BJ (cell line): ENCODE results near the gene SUCLG1. TPM values are rescaled to one million over a fixed set of nuclear protein-coding genes. Genes with fewer than 3 reads are reported as not detected.

Experiments used
- CTCF ChIA-PET: fragments of 350-600 bp; formaldehyde crosslinking; extraction: SDS; loops from one replicate; lab custom pipeline; 2021; ENCODE audit warnings: antibody characterized with exemption, inconsistent platforms; lab: Yijun Ruan, JAX
- POLR2A ChIA-PET: fragments of 300-600 bp; sonication (Branson Sonifier 250); formaldehyde crosslinking; extraction: SDS; loops from one replicate; lab custom pipeline; 2021; ENCODE audit warnings: antibody characterized with exemption; lab: Charles Lee
- DNase-seq: peaks from one replicate; pipeline ENCODE4 v3.0.0-alpha.2; 2011; ENCODE audit warnings: low read depth
- H3K27me3 ChIP-seq: 2 replicates; pipeline ENCODE4 v1.6.0; 2011; ENCODE audit warnings: low read length; ENCODE audit not compliant: control insufficient read depth, insufficient read depth
- H3K36me3 ChIP-seq: 2 replicates; pipeline ENCODE4 v1.5.1; 2011; ENCODE audit warnings: low read length; ENCODE audit not compliant: control insufficient read depth, insufficient read depth
- H3K4me3 ChIP-seq: 2 replicates; pipeline ENCODE4 v1.5.1; 2011; ENCODE audit warnings: low read depth, mild to moderate bottlenecking, control low read depth, low read length
- CTCF ChIP-seq: IDR thresholded peaks from 2 replicates; pipeline ENCODE4 v1.5.1; 2011; ENCODE audit warnings: low read depth, mild to moderate bottlenecking, control low read depth, inconsistent platforms, low read length, moderate library complexity; ENCODE audit not compliant: insufficient read depth
- polyA plus RNA-seq: library from polyadenylated mRNA; depleted of rRNA; stranded (reverse); fragments of >200 nt; gene quantifications from 2 replicates; pipeline ENCODE4 v1.2.3, GENCODE V29; 2011

Gene SUCLG1
- polyA plus RNA-seq, 1 experiment: 34.3 TPM

GRCh38 chr2:84393829-84394228 lies 65.3 kb downstream of the SUCLG1 start:
- no peak overlapping the region for H3K4me3 ChIP-seq
- no peaks in the 10 kb centered on the region for H3K36me3 ChIP-seq
- ChIA-PET POLR2A (no interaction called here), CTCF (interaction anchor here (1.2 to 1.9 kb wide), 2 partner anchors 30 to 79 kb away, joined by 4 read pairs; no protein-coding TSS in a partner anchor)
- no peak for DNase-seq
- TF ChIP-seq CTCF: no peak
- H3K27me3 ChIP-seq: no peaks in the 10 kb centered on the region

- TF ChIP-seq CTCF: no peak
- POLR2A ChIA-PET: no interaction called here
- Histone ChIP-seq H3K27me3 (no peaks in the 10 kb centered on the region), H3K4me3 (no peak overlapping the region), H3K36me3 (no peaks in the 10 kb centered on the region)
- no peak for DNase-seq
- CTCF ChIA-PET: no interaction called here
Measured at GRCh38 chr2:84389794-84390193, 69.3 kb downstream of the SUCLG1 start.

GRCh38 chr2:84388921-84389490 lies 70.1 kb downstream of the SUCLG1 start:
- no peaks in the 10 kb centered on the region for H3K27me3 ChIP-seq
- no peak for DNase-seq
- ChIA-PET CTCF (no interaction called here), POLR2A (no interaction called here)
- no peak for TF ChIP-seq CTCF
- H3K36me3 ChIP-seq: no peaks in the 10 kb centered on the region
- H3K4me3 ChIP-seq: no peak overlapping the region

- Histone ChIP-seq H3K36me3 (no peaks in the 10 kb centered on the region), H3K27me3 (no peaks in the 10 kb centered on the region), H3K4me3 (no peak overlapping the region)
- ChIA-PET CTCF (no interaction called here), POLR2A (no interaction called here)
- no peak for DNase-seq
- no peak for TF ChIP-seq CTCF
Measured at GRCh38 chr2:84388133-84388532, 70.9 kb downstream of the SUCLG1 start.

- CTCF ChIA-PET: no interaction called here
- POLR2A ChIA-PET: no interaction called here
Measured at GRCh38 chr2:84386336-84387040, 72.6 kb downstream of the SUCLG1 start.

More at GRCh38 chr2:84386336-84387040, 72.6 kb downstream of the SUCLG1 start:
- DNase-seq: no peak
- Histone ChIP-seq H3K4me3 (no peak overlapping the region), H3K36me3 (no peaks in the 10 kb centered on the region), H3K27me3 (no peaks in the 10 kb centered on the region)
- no peak for TF ChIP-seq CTCF
